ENCODE data around the gene GASK1B.

Gene GASK1B

GRCh38 chr4:158172261-158173258 is at the start of gene GASK1B:
GASK1B (minus strand) TSS chr4:158173025; CDS start chr4:158171375, 1,650 bp downstream.
- 0 out of 2 replicates have a peak, but pooled peaks cover 3% of the 10 kb centered on the region for H3K4me1 ChIP-seq (ENCODE audit: control insufficient read depth, insufficient read depth, low read length)
- 0 out of 2 replicates have a peak within 1 kb of the TSS, but pooled peaks have one; percentile 31 for H3K27ac ChIP-seq (ENCODE audit: low read depth, low read length)
- H3K36me3 ChIP-seq (ENCODE audit: control insufficient read depth, insufficient read depth, low read length), result no peaks in the 10 kb centered on the region
- H3K9ac ChIP-seq (ENCODE audit: low read length), result no peak within 1 kb of the TSS
- no peaks in the 10 kb centered on the region for H3K9me3 ChIP-seq (ENCODE audit: control insufficient read depth, insufficient read depth, low read depth, low read length)
- H3K4me3 ChIP-seq (ENCODE audit: low read depth, low read length), result no peak within 1 kb of the TSS
- H3K27me3 ChIP-seq (ENCODE audit: control insufficient read depth, insufficient read depth, low read length), result no peaks in the 10 kb centered on the region

DNA sequence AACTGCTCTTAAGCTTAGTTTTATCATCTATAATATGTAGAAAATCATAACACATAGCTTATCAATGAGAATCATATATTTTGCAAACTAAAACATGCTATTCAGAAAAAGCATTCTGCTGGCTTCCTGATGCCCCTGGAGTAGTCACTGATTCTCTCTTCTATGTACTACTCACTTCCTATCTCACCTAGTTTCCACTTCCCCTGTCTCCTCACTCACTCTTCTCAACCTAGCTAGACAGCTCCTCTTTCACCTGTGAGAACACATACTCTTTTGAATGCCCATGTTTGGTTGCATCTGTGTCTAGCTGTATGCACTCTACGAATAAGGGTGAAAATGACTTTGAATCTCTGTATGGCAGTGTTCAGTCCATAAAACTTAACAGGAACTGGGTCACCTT is 46.8 kb upstream of the GASK1B start:
- Histone ChIP-seq H3K9me3 (ENCODE audit: control insufficient read depth, insufficient read depth, low read depth, low read length) (no peaks in the 10 kb centered on the region), H3K4me1 (ENCODE audit: control insufficient read depth, insufficient read depth, low read length) (peaks cover 8% of the 10 kb centered on the region; the same call in 1 of the 2 replicates)

GRCh38 chr4:158217763-158218162 is 44.9 kb upstream of the GASK1B start:
- H3K9ac ChIP-seq (ENCODE audit: low read length), result no peak overlapping the region
- peaks cover 8% of the 10 kb centered on the region; the same call in 1 of the 2 replicates for H3K4me1 ChIP-seq (ENCODE audit: control insufficient read depth, insufficient read depth, low read length)
- H3K4me3 ChIP-seq (ENCODE audit: low read depth, low read length), result no peak overlapping the region
- H3K27ac ChIP-seq (ENCODE audit: low read depth, low read length), result no peak overlapping the region
- no peaks in the 10 kb centered on the region; the same call in 1 of the 2 replicates for H3K36me3 ChIP-seq (ENCODE audit: control insufficient read depth, insufficient read depth, low read length)
- H3K27me3 ChIP-seq (ENCODE audit: control insufficient read depth, insufficient read depth, low read length), result no peaks in the 10 kb centered on the region
- no peaks in the 10 kb centered on the region for H3K9me3 ChIP-seq (ENCODE audit: control insufficient read depth, insufficient read depth, low read depth, low read length)

More for the DNA sequence above, 46.8 kb upstream of the GASK1B start:
- Histone ChIP-seq H3K4me3 (ENCODE audit: low read depth, low read length) (no peak overlapping the region), H3K27ac (ENCODE audit: low read depth, low read length) (no peak overlapping the region), H3K36me3 (ENCODE audit: control insufficient read depth, insufficient read depth, low read length) (no peaks in the 10 kb centered on the region; the same call in 1 of the 2 replicates), H3K27me3 (ENCODE audit: control insufficient read depth, insufficient read depth, low read length) (no peaks in the 10 kb centered on the region), H3K9ac (ENCODE audit: low read length) (no peak overlapping the region)

DNA sequence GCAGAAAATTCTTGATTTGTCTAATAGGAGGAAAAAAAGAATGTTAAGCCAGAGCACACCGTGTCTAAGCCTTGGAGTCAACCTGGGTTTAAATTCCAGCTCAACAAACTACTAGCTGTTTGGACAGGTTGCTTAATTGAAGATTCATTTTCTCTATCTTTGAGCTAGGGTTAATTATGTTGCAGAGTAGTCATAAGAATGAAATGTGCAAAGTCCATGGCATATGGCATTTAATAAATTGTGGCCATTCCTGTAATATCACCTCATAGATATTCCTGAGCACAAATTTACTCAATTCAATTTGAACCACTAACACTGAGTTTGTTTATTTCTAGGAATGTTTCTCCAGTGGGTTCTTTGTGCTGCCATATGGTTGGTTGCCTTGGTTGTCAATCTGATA is 42.0 kb upstream of the GASK1B start:
- Histone ChIP-seq H3K9me3 (ENCODE audit: control insufficient read depth, insufficient read depth, low read depth, low read length) (no peaks in the 10 kb centered on the region), H3K4me3 (ENCODE audit: low read depth, low read length) (no peak overlapping the region), H3K9ac (ENCODE audit: low read length) (no peak overlapping the region), H3K27ac (ENCODE audit: low read depth, low read length) (no peak overlapping the region), H3K4me1 (ENCODE audit: control insufficient read depth, insufficient read depth, low read length) (peaks cover 5% of the 10 kb centered on the region), H3K27me3 (ENCODE audit: control insufficient read depth, insufficient read depth, low read length) (no peaks in the 10 kb centered on the region), H3K36me3 (ENCODE audit: control insufficient read depth, insufficient read depth, low read length) (no peaks in the 10 kb centered on the region)

GRCh38 chr4:158213466-158213865 is 40.6 kb upstream of the GASK1B start:
- Histone ChIP-seq H3K36me3 (ENCODE audit: control insufficient read depth, insufficient read depth, low read length) (no peaks in the 10 kb centered on the region), H3K4me1 (ENCODE audit: control insufficient read depth, insufficient read depth, low read length) (no peaks in the 10 kb centered on the region; the same call in 1 of the 2 replicates), H3K27me3 (ENCODE audit: control insufficient read depth, insufficient read depth, low read length) (no peaks in the 10 kb centered on the region), H3K4me3 (ENCODE audit: low read depth, low read length) (no peak overlapping the region), H3K9ac (ENCODE audit: low read length) (no peak overlapping the region), H3K9me3 (ENCODE audit: control insufficient read depth, insufficient read depth, low read depth, low read length) (no peaks in the 10 kb centered on the region), H3K27ac (ENCODE audit: low read depth, low read length) (no peak overlapping the region)

DNA sequence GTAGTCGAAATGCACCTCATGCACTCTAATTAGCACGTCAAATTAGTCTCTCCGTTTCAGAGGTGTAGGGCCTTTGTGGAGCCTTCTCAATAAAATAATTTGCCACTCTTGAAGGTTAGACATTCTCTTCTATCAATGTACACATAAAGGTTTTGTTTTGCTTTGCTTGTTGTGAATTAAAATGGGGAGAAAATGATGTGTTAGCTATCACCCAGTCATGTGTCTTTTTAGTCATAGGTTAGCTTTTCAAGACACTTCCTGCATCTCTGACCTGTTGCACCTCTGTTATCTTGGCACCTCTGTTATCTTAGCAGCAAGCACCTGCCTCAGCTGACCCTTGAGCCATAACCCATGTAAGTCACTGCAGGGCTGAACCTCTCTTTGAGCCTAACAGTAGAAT is 38.4 kb upstream of the GASK1B start:
- Histone ChIP-seq H3K9ac (ENCODE audit: low read length) (no peak overlapping the region), H3K4me1 (ENCODE audit: control insufficient read depth, insufficient read depth, low read length) (no peaks in the 10 kb centered on the region; the same call in 1 of the 2 replicates), H3K4me3 (ENCODE audit: low read depth, low read length) (peak overlapping the region; percentile 69), H3K27me3 (ENCODE audit: control insufficient read depth, insufficient read depth, low read length) (no peaks in the 10 kb centered on the region), H3K36me3 (ENCODE audit: control insufficient read depth, insufficient read depth, low read length) (no peaks in the 10 kb centered on the region), H3K9me3 (ENCODE audit: control insufficient read depth, insufficient read depth, low read depth, low read length) (no peaks in the 10 kb centered on the region), H3K27ac (ENCODE audit: low read depth, low read length) (no peak overlapping the region)

- no peaks in the 10 kb centered on the region for H3K27me3 ChIP-seq (ENCODE audit: control insufficient read depth, insufficient read depth, low read length)
- peak within 1 kb of the TSS; percentile 69 for H3K4me3 ChIP-seq (ENCODE audit: low read depth, low read length)
- H3K4me1 ChIP-seq (ENCODE audit: control insufficient read depth, insufficient read depth, low read length), result no peaks in the 10 kb centered on the region; the same call in 1 of the 2 replicates
- H3K27ac ChIP-seq (ENCODE audit: low read depth, low read length), result peak within 1 kb of the TSS; percentile 23; the same call in 1 of the 2 replicates
- no peaks in the 10 kb centered on the region for H3K36me3 ChIP-seq (ENCODE audit: control insufficient read depth, insufficient read depth, low read length)
- peak within 1 kb of the TSS; percentile 59 for H3K9ac ChIP-seq (ENCODE audit: low read length)
- H3K9me3 ChIP-seq (ENCODE audit: control insufficient read depth, insufficient read depth, low read depth, low read length), result no peaks in the 10 kb centered on the region
Observed at GRCh38 chr4:158209825-158210807, 37.3 kb upstream of the GASK1B start, which contains the start of gene TMEM144. TMEM144 (plus strand) TSS chr4:158210486; CDS start chr4:158212668, 2,182 bp downstream.

DNA sequence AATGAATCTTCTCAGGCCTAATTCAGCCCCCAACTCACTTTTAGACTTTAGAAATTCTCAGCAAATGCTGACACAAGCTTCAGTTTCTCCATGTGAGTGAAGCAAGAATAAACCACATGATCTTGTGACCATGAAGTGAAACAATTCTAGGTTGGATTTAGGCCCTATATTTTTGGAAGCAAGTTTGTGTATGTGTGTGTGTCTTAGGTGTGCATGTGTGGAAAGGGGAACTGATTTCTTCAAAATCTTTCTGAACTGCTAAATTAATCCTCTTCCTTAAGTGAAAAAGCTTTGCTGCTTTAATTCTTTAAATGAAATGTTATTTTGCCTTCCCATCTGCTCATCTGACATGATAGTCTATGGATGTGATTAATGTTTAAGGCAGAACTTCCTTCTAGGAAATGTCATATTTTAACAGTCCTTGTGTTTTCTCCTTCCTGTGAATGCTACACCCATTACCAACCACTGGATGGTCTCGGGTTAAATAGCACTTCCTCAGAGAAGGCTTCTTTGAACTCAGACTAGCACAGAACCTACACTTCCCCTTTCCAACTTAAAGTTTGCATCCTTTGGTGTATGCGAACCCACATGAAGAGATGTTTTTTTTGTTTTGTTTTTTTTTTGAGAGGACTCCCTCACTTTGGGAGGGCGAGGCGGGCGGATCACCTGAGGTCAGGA is 36.3 kb upstream of the GASK1B start:
- H3K9me3 ChIP-seq (ENCODE audit: control insufficient read depth, insufficient read depth, low read depth, low read length), result no peaks in the 10 kb centered on the region
- no peaks in the 10 kb centered on the region for H3K27me3 ChIP-seq (ENCODE audit: control insufficient read depth, insufficient read depth, low read length)
- H3K9ac ChIP-seq (ENCODE audit: low read length), result no peak overlapping the region
- no peaks in the 10 kb centered on the region; the same call in 1 of the 2 replicates for H3K4me1 ChIP-seq (ENCODE audit: control insufficient read depth, insufficient read depth, low read length)
- H3K36me3 ChIP-seq (ENCODE audit: control insufficient read depth, insufficient read depth, low read length), result no peaks in the 10 kb centered on the region
- no peak overlapping the region for H3K4me3 ChIP-seq (ENCODE audit: low read depth, low read length)
- H3K27ac ChIP-seq (ENCODE audit: low read depth, low read length), result no peak overlapping the region

- Histone ChIP-seq H3K36me3 (ENCODE audit: control insufficient read depth, insufficient read depth, low read length) (no peaks in the 10 kb centered on the region), H3K4me1 (ENCODE audit: control insufficient read depth, insufficient read depth, low read length) (no peaks in the 10 kb centered on the region), H3K9ac (ENCODE audit: low read length) (no peak overlapping the region), H3K4me3 (ENCODE audit: low read depth, low read length) (no peak overlapping the region), H3K9me3 (ENCODE audit: control insufficient read depth, insufficient read depth, low read depth, low read length) (no peaks in the 10 kb centered on the region), H3K27me3 (ENCODE audit: control insufficient read depth, insufficient read depth, low read length) (no peaks in the 10 kb centered on the region), H3K27ac (ENCODE audit: low read depth, low read length) (no peak overlapping the region)
Observed at GRCh38 chr4:158203929-158204328, 31.1 kb upstream of the GASK1B start.

- Histone ChIP-seq H3K27me3 (ENCODE audit: control insufficient read depth, insufficient read depth, low read length) (no peaks in the 10 kb centered on the region), H3K4me1 (ENCODE audit: control insufficient read depth, insufficient read depth, low read length) (no peaks in the 10 kb centered on the region), H3K9ac (ENCODE audit: low read length) (no peak overlapping the region), H3K4me3 (ENCODE audit: low read depth, low read length) (no peak overlapping the region), H3K27ac (ENCODE audit: low read depth, low read length) (no peak overlapping the region), H3K36me3 (ENCODE audit: control insufficient read depth, insufficient read depth, low read length) (no peaks in the 10 kb centered on the region), H3K9me3 (ENCODE audit: control insufficient read depth, insufficient read depth, low read depth, low read length) (no peaks in the 10 kb centered on the region)
Observed at GRCh38 chr4:158203436-158203835, 30.6 kb upstream of the GASK1B start.

All from HUES6 (cell line).